DND-41 (cell line): Measurements from ENCODE around the gene LGR4.

Experiments
- CTCF ChIP-seq: IDR thresholded peaks from 2 replicates; pipeline ENCODE4 v1.5.1; 2012; ENCODE audit warnings: borderline replicate concordance, low read length, moderate library complexity, mild to moderate bottlenecking; ENCODE audit not compliant: poor library complexity, severe bottlenecking; ENCODE audit errors: extremely low read depth
- EZH2 ChIP-seq: IDR thresholded peaks from 3 replicates; pipeline ENCODE4 v1.6.1; 2012; ENCODE audit warnings: borderline replicate concordance, low read depth, mild to moderate bottlenecking, moderate library complexity, low read length, inconsistent platforms; ENCODE audit not compliant: severe bottlenecking

- TF ChIP-seq CTCF (no peak), EZH2 (no peak)
Observed at GRCh38 chr11:27388869-27389268, 83.7 kb downstream of the LGR4 start.
